ENCODE measurements around the gene MEST. TPM values are rescaled to one million over a fixed set of nuclear protein-coding genes. Genes with fewer than 3 reads are reported as not detected.
"Not testable (repeated sequence)": the region's sequence is repeated elsewhere in the genome, so short reads cannot be mapped to it uniquely, and the experiment has no call there.

MEST gene
- total RNA-seq, 4 donors from 2014 or later: 7.5 to 17.5 (median 12.4) TPM

DNA sequence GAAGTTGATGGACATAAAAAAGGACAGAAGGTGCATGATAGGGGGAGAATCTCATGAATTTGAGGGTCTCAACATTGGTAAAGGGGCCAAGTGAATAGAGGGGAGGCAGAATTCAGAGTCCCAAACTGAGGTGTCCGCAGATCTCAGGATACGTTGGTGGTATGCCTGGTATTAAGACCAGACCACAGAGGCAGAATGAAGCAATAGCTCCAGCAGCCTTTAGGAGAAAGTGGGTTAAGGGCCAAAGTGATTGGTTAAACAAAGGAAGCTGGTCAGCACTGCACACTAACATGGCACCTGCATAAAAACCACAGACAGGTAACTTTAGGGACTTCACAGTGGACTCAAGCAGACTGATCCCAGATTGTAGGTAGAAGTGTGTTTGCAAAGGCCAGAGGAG lies 37.5 kb downstream of the MEST start:
- Histone ChIP-seq H3K27me3 (no peaks in the 10 kb centered on the region), H3K4me1 (no peaks in the 10 kb centered on the region), H3K36me3 (peaks cover 40% of the 10 kb centered on the region), H3K4me3 (no peak overlapping the region), H3K27ac (no peak overlapping the region), H3K9me3 (no peaks in the 10 kb centered on the region)
- no peak for TF ChIP-seq POLR2AphosphoS5 (IDR thresholded peaks at IDR 0.05)
- TF ChIP-seq, protein P1, sequence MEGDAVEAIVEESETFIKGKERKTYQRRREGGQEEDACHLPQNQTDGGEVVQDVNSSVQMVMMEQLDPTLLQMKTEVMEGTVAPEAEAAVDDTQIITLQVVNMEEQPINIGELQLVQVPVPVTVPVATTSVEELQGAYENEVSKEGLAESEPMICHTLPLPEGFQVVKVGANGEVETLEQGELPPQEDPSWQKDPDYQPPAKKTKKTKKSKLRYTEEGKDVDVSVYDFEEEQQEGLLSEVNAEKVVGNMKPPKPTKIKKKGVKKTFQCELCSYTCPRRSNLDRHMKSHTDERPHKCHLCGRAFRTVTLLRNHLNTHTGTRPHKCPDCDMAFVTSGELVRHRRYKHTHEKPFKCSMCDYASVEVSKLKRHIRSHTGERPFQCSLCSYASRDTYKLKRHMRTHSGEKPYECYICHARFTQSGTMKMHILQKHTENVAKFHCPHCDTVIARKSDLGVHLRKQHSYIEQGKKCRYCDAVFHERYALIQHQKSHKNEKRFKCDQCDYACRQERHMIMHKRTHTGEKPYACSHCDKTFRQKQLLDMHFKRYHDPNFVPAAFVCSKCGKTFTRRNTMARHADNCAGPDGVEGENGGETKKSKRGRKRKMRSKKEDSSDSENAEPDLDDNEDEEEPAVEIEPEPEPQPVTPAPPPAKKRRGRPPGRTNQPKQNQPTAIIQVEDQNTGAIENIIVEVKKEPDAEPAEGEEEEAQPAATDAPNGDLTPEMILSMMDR (IDR thresholded peaks at IDR 0.05): no peak
- no peak for TF ChIP-seq EP300 (IDR thresholded peaks at IDR 0.05)
- no peak for TF ChIP-seq POLR2A (IDR thresholded peaks at IDR 0.05)
- no peak for DNase-seq (ENCODE audit: low spot score in 2 of 2)
- WGBS: 100% methylated on average over 2 of the region's 2 CpGs

DNA sequence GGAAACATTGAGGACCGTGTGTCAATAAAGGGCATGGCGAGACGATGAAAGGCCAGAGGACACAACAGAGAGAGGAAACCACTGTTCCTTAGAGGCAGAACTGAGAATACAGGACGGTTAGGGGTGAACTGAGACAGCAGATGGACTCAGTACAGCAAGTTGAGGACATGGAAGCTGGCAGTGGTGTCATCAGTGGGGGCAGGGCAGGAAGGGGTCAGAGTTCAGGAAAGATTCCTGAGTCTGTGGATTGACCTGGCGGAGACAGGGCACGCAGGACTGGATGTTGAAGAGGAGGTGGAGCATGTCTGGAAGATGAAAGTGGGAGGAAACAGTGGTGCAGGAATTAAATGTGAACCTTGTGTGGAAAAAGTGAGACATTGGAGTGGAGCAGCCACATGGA lies 46.0 kb downstream of the MEST start:
- 91% methylated on average over 6 of the region's 6 CpGs for WGBS
- not testable (repeated sequence) for H3K27ac ChIP-seq; H3K27me3 ChIP-seq; H3K4me1 ChIP-seq; H3K9me3 ChIP-seq; H3K4me3 ChIP-seq; DNase-seq (ENCODE audit: low spot score in 2 of 2)
- H3K36me3 ChIP-seq: peaks cover 20% of the 10 kb centered on the region

DNA sequence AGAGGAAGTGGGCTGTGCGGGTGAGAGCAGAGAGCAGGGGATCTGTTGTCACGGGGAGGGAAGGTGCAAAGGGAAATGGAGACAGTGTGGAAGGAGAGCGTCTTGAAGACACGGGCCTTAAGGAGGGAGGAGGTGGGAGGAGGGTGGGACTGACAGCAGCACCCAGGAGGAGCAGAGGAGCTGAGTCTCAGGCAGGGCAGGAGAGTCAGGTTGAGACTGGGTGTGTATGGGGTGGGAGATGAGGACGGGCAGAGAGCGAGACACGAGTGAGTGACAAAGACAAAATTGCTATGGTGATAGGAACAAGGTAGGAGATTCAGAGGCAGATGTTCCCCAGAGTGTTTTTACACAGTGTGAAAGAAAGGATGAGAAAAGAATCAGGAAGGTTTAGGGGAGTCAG lies 49.4 kb downstream of the MEST start:
- DNase-seq (ENCODE audit: low spot score in 2 of 2); H3K4me1 ChIP-seq; H3K9me3 ChIP-seq; H3K4me3 ChIP-seq; H3K27me3 ChIP-seq; H3K27ac ChIP-seq: not testable (repeated sequence)
- peaks cover 16% of the 10 kb centered on the region for H3K36me3 ChIP-seq
- WGBS: 92% methylated on average over 7 of the region's 7 CpGs

DNA sequence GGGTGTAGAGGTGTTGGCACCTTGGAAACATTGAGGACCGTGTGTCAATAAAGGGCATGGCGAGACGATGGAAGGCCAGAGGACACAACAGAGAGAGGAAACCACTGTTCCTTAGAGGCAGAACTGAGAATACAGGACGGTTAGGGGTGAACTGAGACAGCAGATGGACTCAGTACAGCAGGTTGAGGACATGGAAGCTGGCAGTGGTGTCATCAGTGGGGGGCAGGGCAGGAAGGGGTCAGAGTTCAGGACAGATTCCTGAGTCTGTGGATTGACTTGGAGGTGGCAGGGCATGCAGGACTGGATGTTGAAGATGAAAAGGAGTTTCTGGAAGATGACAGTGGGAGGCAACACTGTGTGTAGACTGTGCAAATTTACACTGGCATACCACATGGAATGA lies 50.4 kb downstream of the MEST start:
- not testable (repeated sequence) for H3K27ac ChIP-seq; H3K9me3 ChIP-seq; H3K4me3 ChIP-seq; DNase-seq (ENCODE audit: low spot score in 2 of 2); H3K4me1 ChIP-seq; H3K27me3 ChIP-seq
- 83% methylated on average over 4 of the region's 4 CpGs for WGBS
- H3K36me3 ChIP-seq: peaks cover 21% of the 10 kb centered on the region

DNA sequence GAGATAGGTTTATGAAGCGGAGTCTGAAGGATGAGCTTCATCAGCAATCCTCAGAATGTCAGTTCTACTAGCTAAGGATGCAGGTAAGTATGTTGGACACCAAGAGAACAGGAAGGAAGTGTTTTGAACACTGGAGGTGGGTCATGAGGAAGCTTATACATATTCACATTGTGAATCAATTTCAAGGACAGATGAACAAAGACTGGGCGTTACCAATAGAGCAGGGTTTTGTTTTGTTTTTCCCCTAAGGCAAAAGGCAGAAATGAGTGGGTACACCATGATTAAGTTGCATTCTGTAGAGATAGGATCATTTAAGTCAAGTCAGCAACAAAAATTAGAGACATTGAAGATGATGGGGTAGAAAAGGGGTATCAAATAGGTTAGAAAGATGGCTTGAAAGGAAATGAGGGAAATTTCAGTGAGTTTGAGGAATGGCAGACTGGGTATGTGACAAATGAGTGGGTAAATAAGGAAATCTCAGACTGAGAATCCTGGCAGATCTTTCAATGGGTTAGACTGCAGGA lies 51.7 kb downstream of the MEST start:
- 93% methylated on average over 2 of the region's 2 CpGs for WGBS

DNA sequence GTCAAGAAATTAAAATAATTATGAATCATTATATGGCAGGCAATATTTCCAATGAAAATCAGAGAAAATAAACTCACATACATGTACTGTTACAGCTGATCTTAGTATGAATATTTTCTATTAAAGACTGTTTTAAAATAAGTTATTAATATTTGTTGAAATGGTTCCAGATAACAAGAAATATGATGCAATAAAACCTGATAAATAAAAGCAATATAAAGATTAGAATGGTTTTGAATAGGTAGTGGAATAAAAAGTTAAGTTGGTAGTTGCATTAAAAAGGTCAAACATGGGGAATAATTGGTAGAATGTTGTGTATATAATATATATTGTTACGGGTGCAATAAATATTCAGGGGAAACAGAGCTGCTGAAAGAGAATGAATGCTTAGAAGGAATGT lies 52.5 kb downstream of the MEST start:
- H3K4me1 ChIP-seq: no peaks in the 10 kb centered on the region
- no peak for DNase-seq (ENCODE audit: low spot score in 2 of 2)
- 92% methylated on average over 1 of the region's 1 CpG for WGBS
- no peak overlapping the region for H3K27ac ChIP-seq
- no peaks in the 10 kb centered on the region for H3K27me3 ChIP-seq
- H3K36me3 ChIP-seq: peaks cover 25% of the 10 kb centered on the region
- H3K4me3 ChIP-seq: no peak overlapping the region
- no peaks in the 10 kb centered on the region for H3K9me3 ChIP-seq
- TF ChIP-seq POLR2AphosphoS5 (IDR thresholded peaks at IDR 0.05) (no peak), POLR2A (IDR thresholded peaks at IDR 0.05) (no peak), EP300 (IDR thresholded peaks at IDR 0.05) (no peak)
- TF ChIP-seq, protein P1 (IDR thresholded peaks at IDR 0.05): no peak

More for the DNA sequence above, 51.7 kb downstream of the MEST start:
- Histone ChIP-seq H3K27me3 (no peaks in the 10 kb centered on the region), H3K9me3 (no peaks in the 10 kb centered on the region), H3K4me3 (no peak overlapping the region), H3K4me1 (no peaks in the 10 kb centered on the region), H3K36me3 (peaks cover 25% of the 10 kb centered on the region), H3K27ac (no peak overlapping the region)
- TF ChIP-seq EP300 (IDR thresholded peaks at IDR 0.05): no peak
- no peak for TF ChIP-seq POLR2AphosphoS5 (IDR thresholded peaks at IDR 0.05)
- no peak for TF ChIP-seq POLR2A (IDR thresholded peaks at IDR 0.05)
- TF ChIP-seq, protein P1 (IDR thresholded peaks at IDR 0.05): no peak
- no peak for DNase-seq (ENCODE audit: low spot score in 2 of 2)

DNA sequence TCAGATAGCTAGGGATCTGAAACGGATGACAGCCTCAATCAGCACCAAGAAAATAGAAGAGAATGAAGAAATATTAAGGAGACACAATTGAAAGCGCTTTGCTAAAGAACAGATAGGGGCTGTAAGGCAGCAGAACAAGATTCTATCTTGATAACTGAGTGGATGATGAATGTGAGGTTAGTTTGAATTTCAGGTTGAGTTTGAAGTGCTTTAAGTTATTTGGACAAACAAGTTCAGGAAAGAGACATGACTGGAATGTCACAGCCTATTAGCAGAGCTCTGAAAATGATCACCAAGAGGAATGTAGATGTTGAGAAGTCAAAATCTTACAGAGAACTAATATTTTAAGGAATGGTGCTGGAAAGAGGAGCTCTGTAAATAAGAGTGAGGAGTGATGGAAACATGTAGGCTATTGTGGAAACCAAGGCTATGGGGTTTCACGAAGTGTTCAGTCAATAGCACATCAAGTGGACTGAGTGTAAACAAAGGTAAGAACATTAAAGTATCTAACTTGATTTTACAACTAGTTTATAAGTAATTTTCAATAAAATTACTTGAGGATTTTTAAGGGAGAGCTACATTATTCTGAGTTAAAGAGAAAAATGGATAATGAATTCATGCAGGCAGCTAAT lies 61.6 kb downstream of the MEST start:
- 90% methylated on average over 3 of the region's 3 CpGs for WGBS
- Histone ChIP-seq H3K4me1 (no peaks in the 10 kb centered on the region), H3K27ac (no peak overlapping the region), H3K9me3 (no peaks in the 10 kb centered on the region), H3K4me3 (no peak overlapping the region), H3K36me3 (peaks cover 34% of the 10 kb centered on the region), H3K27me3 (no peaks in the 10 kb centered on the region)
- no peak for TF ChIP-seq POLR2AphosphoS5 (IDR thresholded peaks at IDR 0.05)
- TF ChIP-seq EP300 (IDR thresholded peaks at IDR 0.05): no peak
- TF ChIP-seq, protein P1 (IDR thresholded peaks at IDR 0.05): no peak
- TF ChIP-seq POLR2A (IDR thresholded peaks at IDR 0.05): no peak
- DNase-seq (ENCODE audit: low spot score in 2 of 2): no peak
